Activated T-helper 1 cell treated with Interleukin-2 at 50 U/mL for 16 hours (primary cell): ENCODE results near the gene BIRC7.

Source experiments
- DNase-seq: peaks from one replicate; pipeline ENCODE4 v3.0.0-alpha.2; 2020; ENCODE audit warnings: low read depth

The BIRC7 gene

DNA sequence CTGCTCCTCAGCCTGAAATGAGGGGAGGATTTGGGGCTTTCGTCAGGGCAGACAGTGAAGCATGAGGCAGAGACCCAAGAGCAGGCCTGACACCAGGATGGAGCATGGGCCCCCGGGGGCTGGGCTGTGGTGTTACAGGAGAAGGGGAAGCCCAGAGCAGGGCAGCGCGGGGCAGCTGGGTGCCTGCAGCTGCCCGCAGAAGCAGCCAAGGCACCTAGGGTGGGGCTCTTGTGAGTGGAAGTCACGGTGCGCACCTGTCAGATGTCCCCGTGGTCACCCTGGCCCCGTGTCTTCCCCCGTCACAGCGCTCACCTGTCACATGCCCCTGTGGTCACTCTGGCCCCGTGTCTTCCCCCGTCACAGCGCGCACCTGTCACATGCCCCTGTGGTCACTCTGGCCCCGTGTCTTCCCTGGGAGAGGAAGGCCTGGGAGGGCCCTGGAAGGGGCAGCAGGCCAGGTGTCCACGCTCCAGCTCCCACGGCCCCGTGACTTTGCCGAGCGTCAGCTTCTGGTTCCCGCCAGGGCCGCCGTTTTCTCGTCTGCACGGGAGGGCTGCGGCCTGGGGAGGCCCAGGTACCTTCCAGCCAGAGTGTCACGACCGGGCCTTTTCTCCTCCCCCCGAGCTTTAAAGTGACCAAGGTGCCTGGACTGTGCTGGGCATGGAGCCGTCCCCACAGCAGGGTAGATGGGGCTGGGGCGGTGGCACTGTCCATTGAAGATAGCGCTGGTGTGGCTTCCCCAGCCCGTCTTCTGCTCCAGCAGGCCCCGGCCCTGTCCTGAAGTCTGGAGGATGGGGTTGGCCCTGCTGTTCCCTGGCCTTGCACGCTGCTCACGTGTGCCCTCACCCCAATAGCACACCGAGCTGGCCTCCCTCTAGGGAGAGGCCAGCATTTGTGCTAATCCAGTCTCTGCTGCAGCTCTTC lies 46.3 kb downstream of the BIRC7 start:
- DNase-seq, result no peak

DNA sequence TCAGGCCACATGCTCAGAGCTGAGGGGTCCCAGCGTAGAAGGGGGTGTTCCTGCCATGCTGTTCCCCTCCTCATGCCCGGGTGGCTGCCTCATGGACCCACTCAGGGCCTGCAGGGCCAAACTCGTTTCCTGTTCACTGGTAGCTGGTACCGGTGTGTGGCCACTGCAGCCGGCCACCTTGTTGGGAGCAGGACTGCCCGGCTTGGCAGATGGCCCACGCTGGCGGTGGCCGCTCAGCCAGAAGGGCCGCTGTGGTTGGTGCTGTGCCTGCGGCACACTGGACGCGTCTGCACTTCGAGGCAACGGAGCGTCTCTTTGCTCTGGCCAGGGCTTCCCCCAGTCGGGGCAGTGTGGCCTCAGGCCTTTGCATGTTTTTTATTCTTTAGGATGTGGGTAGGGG lies 47.2 kb downstream of the BIRC7 start:
- DNase-seq, result no peak

DNA sequence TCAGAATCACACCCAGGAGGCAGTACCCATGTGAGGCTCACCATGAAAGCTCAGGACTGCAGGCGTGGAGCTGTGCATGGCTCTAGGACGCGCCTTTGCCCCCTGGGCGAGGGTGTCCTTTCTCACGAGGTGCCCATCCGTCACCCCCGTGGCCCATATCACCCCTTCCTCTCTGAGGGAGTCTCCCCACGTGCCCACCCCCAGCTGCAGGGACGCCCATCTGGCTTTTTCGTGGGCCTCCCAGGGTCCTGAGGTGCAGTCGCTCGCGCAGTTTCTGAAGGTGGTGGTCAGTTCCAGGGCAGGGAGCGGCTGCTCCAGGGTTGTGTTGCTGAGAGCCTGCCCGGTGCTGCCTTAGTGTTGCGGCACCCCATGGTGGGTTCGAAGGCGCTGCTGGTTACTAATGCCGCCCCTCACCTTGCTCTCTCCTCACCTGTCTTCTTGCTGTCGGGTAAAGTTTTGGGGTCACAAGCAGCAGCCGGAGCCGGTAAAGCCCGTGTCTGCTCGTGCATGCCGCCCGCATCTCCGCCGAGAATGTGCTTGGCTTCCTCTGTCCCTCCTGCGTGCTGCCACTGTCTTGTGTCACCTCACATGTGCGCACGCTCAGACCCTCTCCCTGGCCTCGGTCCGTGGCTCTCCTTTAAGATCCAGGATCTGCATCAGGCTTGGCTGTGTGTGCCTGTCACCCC lies 47.8 kb downstream of the BIRC7 start:
- no peak for DNase-seq

DNA sequence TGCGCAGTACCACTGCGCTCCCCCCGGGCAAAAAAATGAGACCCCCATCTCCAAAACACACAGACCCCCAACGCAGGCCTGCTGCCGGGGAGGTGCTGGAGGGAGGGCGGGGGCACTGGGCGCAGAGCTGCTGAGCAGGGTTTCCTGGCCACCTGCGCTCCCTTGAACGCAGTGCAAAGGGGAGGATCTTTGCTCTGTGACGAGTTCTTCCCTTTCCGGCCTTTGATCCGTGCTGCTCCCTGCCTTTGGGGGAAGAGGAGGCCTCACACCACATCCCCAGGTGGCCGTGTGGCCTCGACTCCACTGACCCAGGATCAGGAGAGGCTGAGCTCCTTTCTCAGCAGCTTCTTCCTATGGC lies 48.4 kb downstream of the BIRC7 start:
- no peak for DNase-seq

DNA sequence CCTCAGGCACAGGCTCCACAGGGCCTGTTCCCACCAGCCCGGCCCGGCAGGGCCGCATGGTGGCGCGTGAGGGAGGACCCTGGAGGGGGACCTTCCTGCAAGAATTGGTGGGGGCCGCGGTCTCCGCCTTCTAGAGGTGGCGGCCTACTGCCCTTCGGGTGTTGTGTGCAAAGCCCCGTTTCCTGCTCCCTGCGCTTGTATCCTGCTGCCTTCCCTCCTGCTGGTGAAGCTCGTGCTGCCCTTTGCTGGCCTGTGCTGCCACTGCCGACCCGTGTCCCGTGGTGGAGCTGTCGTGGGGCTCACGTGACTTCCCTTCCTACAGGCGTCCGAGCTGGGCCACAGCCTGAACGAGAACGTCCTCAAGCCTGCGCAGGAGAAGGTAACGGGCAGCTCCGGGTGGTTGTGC lies 48.8 kb downstream of the BIRC7 start:
- DNase-seq, result no peak

DNA sequence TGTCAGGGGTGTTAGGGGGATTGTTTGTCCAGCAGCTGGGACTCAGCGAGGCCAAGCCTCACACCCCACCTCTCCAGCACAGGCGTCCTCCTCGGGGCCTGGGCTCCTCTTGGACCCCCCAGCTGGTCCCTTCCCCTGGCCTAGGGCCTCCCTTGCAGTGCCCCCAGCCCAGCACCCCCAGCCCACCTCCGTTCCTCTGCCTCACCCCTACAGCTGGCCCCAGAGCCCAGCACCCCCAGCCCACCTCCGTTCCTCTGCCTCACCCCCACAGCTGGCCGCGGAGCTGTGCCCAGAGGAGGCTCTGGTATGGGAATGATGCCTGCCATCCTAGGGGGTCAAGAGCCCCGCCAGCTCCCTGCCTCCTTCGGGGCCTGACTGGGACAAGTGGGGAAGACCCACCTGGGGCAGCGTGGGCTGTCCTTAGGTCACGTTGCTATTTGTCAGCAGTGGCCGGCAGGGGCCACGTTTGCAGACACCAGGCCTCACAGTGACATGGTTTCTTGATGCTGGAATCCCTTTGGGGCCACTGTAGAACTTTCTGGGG lies 49.3 kb downstream of the BIRC7 start:
- DNase-seq, result no peak

DNA sequence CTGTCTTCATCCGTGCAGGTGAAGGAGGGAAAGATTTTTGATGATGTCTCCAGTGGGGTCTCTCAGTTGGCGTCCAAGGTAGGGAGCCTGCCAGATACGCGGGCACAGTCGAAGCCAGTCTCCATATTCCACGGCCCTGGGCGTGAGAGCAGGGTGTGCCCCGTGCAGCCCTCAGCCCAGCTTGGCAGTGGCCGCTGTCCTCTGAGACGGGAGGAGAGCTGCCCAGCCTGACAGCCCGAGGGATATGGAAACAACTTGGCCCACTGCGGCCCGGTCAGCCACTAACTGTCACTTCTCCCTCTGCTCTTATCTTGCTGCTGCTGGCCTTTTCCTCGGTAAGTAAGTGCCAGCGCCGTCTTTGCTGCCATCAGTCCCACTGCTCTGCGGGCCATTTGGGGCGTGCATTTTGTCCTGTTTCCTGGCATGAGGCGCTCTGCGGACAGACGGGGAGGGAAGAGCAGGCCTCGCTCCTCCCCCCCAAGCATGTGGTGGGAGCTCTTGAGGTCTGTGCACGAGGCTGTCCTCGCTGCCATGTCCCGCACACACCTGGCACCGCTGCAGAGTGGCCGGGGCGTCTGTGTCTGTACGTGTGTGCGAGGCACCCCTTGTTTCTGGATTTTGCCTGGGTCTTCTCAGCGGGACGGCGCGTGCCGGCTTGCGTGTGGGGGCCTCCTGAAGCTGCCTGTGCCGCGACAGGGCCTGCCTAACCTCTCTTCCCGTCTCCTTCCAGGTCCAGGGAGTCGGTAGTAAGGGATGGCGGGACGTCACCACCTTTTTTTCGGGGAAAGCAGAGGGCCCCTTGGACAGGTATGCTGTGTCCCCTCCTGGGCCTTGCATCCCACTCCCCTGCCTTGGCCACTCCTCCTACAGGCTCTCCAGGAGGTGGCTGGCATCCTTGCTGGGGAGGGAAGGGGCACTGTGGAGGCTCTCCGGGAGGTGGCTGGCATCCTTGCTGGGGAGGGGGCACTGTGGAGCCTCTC lies 50.2 kb downstream of the BIRC7 start:
- DNase-seq, result no peak

DNA sequence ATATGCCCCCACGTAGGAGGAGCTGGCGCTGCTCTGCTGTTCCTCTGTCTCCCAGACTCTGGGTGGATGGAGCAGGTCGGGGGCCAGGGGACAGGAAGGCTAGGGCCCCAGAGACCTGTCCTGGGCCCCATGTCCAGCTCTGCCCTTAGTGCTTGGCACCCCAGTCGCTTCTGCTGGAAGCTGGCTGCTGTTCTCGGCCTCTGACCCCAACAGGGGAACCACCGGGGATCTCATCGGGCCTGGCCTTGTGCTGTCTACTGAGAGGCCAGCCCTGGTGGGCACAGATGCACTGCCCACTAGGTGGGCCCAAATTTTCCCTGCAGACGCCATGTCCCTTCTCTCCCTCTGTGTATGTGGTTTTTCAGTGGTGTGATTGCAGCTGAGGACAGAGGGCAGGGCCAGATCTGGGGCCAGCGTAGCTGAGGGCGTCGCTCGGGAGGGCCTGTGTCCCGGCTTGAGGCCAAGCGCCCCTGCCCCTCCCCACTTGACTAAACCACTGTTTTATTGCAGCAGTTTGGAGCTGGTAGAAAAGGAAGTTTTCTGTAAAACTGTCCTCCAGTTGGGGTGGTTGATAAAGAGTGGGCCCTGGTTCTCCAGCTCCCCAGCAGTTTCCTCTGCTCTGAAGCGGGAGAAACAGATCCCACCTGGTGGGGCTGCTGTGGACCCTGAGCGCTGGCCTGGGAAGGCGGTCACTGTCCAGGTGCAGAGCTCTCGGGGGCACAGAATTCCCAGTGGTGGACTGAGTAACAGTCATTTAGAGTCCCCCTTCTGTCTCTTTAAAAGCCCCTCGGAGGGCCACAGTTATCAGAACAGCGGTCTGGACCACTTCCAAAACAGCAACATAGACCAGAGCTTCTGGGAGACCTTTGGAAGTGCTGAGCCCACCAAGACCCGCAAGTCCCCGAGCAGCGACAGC lies 51.3 kb downstream of the BIRC7 start:
- DNase-seq, result no peak

DNA sequence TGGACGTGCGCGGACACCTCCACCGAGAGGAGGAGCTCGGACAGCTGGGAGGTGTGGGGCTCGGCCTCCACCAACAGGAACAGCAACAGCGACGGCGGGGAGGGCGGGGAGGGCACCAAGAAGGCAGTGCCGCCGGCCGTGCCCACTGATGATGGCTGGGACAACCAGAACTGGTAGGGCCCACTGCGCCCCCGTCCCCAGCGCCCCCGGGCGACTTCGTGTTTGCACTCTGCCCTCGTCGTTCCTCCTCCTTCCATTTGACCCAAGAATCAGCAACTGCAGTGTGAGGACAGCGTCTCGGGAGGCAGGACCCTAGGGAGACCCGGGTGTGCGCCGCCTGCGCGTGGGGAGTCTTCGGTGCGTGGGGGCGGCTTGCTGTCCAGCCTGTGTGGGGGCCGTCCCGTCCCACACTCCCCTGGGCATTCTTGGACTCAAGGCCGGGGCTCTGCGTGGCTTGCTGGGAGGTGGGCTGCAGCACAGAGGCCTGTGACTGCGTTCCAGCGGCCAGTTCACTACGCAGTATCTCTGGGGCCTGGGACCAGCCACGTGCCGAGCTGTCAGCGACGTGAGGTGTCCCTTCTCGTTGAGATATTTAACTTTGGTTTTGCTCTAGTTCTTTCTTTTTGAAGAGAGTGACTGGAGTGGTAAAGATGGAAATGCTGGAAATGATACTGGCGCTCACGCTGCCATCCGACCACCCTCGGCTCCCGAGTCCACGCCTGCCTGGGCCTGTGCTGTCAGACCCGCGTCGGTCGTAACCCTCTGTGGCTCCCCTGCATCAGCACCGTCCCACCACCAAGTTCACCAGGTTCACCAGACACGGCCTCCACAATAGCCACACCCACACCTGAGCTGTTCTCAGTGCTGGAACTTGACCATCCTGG lies 52.2 kb downstream of the BIRC7 start:
- DNase-seq, result no peak

DNA sequence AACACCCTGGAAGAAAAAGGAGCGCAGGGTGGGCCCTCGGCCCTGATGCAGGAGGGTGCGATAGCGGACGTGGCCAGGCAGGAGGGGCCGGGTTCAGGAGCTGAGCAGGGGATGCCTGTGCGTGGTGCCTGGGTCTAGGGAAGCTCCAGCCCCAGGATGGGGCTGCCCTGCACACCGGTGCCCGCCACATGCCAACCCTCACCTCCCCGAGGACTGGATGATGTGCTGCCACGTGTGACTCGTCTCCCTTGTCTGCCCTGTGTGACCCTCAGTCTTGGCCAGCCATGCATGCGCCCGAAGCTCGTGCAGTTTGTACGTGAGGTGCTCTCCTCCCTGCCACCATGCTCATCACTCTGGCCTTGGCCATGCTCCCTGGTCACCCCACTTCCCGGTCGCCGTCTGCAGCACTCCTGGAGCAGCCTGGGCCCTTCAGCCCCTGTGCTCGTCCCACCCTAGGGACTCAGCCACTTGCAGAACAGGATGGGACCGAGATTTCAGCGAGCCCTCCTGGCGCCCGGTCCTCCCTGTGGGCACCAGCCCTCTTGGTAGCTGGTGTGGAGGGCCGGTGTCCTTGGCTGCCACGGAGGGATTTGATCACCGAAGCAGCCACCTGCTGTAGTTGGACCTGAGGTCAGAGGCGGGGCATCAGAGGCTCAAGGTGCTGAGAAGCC lies 53.0 kb downstream of the BIRC7 start:
- no peak for DNase-seq

DNA sequence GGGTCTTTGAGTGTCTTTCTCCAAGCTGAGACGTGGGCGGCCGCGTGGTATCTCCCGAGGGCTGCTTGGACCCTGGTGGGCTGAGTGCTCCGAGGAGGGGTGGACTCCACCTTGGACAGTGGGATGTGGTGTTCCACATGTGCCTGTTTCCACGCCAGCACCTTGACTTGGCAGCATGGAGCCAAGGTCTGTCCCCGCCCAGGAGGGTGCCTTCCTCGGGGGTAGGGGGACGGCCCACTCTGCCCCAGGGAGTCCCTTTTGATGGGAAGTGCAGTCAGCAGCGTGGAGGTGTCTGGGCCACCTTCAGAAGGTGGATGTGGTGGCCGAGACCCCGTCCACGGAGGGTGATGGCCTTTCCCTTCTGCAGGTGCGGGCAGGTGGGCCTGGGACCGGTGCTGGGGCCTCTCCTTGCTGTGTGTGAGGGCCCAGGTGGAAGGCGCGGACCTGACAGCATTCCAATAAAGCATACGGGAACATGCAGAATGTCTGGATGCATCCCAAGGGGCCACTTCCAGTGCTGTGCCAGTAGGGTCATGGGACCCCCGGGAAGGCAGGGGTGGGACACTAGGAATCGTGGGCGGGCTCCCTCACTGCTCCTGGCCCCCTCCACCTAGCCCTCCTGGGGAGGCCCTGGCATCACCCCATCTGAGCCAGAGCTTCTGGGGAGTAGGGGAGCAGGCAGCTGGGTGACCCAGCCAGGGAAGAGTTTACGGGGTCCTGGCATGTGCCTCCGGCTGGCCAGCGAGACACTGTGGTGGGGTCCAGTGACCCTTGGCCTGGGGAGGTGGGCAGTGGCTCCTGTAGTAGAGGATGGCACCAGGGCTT lies 53.8 kb downstream of the BIRC7 start:
- no peak for DNase-seq
